GM12875 (cell line): Measurements from ENCODE around the gene ZNF132.
"Not testable (repeated sequence)": the region's sequence is repeated elsewhere in the genome, so short reads cannot be mapped to it uniquely, and the experiment has no call there.

Source experiments
- H3K4me3 ChIP-seq: one replicate; pipeline ENCODE4 v1.5.1; 2011; ENCODE audit warnings: low read depth, low read length, control low read depth
- CTCF ChIP-seq: IDR thresholded peaks from 2 replicates; pipeline ENCODE4 v1.5.1; 2011; ENCODE audit warnings: low read depth, mild to moderate bottlenecking, control low read depth, inconsistent platforms, low read length, moderate library complexity, borderline replicate concordance; ENCODE audit not compliant: insufficient read depth

Gene ZNF132

GRCh38 chr19:58416604-58417003 is 23.3 kb downstream of the ZNF132 start:
- H3K4me3 ChIP-seq = no peak overlapping the region

GRCh38 chr19:58409010-58409790 is 30.8 kb downstream of the ZNF132 start:
- TF ChIP-seq CTCF = no peak

More at GRCh38 chr19:58416604-58417003, 23.3 kb downstream of the ZNF132 start:
- TF ChIP-seq CTCF = no peak

GRCh38 chr19:58408152-58409009 is 31.6 kb downstream of the ZNF132 start, which contains the start of gene ZNF584:
ZNF584 (plus strand) TSS chr19:58408649; CDS start chr19:58409148, 499 bp downstream.
- H3K4me3 ChIP-seq = peak within 1 kb of the TSS; percentile 100
- peak; percentile 23; the same call in 1 of the 2 replicates for TF ChIP-seq CTCF

More at GRCh38 chr19:58409010-58409790, 30.8 kb downstream of the ZNF132 start:
- H3K4me3 ChIP-seq = peak overlapping the region; percentile 100

DNA sequence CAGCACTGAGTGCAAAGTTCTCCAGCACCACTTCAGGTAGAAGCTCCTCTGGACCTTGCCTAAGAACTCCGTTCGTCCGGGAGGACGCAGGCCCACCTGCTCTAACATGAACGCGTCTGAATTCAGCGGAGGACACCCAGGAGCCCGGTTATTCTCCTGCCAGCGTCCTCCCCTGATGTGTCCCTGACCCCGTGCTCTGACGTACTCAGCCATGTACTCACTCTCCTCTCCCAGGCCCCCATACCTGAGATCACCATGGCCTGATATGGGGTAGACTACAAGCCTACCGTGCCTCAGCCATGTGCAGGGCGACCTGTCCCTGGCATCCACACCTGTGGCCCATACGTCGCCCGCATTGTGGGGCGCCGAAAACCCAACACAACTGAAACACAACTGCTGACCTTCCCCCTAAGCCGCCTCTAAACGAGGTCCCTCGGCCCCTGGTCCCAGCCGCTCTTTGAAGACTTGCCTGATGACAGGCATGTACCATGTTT is 32.2 kb downstream of the ZNF132 start:
- H3K4me3 ChIP-seq = peak overlapping the region; percentile 100
- TF ChIP-seq CTCF = no peak

- peak; percentile 19; the same call in 1 of the 2 replicates for TF ChIP-seq CTCF
- H3K4me3 ChIP-seq = peak overlapping the region; percentile 100
Measured at GRCh38 chr19:58406818-58407657, 32.9 kb downstream of the ZNF132 start.

DNA sequence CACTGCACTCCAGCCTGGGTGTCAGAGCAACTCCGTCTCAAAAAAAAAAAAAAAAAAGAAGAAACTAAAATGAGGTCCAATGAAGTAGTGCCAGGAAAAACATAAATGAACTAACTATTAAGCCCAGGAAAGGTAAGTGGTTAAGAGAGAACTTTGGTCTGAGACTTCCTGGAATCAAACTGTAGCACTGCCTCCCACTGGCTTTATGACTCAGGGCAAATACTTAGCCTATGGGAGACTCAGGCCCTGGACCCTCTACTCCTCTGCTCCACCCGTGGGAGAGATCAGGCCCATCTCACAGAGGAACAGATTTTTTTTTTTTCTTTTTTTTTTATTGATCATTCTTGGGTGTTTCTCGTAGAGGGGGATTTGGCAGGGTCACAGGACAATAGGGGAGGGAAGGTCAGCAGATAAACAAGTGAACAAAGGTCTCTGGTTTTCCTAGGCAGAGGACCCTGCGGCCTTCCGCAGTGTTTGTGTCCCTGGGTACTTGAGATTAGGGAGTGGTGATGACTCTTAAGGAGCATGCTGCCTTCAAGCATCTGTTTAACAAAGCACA is 36.0 kb downstream of the ZNF132 start:
- H3K4me3 ChIP-seq = not testable (repeated sequence)
